GM12872 (cell line): ENCODE data around the gene TGM1.

ENCODE experiments used
- CTCF ChIP-seq: IDR thresholded peaks from 3 replicates; pipeline ENCODE4 v1.5.1; 2011; ENCODE audit warnings: low read depth, mild to moderate bottlenecking, low read length, moderate library complexity; ENCODE audit not compliant: insufficient read depth

TGM1 gene

GRCh38 chr14:24267516-24267915 is 4.5 kb upstream of the TGM1 start:
- TF ChIP-seq CTCF = no peak

- TF ChIP-seq CTCF = no peak
These were observed 3.6 kb upstream of the TGM1 start for GRCh38 chr14:24266344-24267244.

- no peak for TF ChIP-seq CTCF
These were observed 1.3 kb upstream of the TGM1 start for GRCh38 chr14:24264298-24264697.

GRCh38 chr14:24263848-24264247 is 871 bp upstream of the TGM1 start:
- TF ChIP-seq CTCF = no peak

GRCh38 chr14:24261969-24262327 is 1.0 kb downstream of the TGM1 start:
- no peak for TF ChIP-seq CTCF

GRCh38 chr14:24261256-24261968 is 1.6 kb downstream of the TGM1 start:
- no peak for TF ChIP-seq CTCF

GRCh38 chr14:24260780-24261157 is 2.2 kb downstream of the TGM1 start:
- no peak for TF ChIP-seq CTCF
